GM12875 (cell line): ENCODE results near the gene NXPE4.
"Not testable (repeated sequence)": the region's sequence is repeated elsewhere in the genome, so short reads cannot be mapped to it uniquely, and the experiment has no call there.

ENCODE experiments used
- H3K4me3 ChIP-seq: one replicate; pipeline ENCODE4 v1.5.1; 2011; ENCODE audit warnings: low read depth, low read length, control low read depth
- TF ChIP-seq, protein P1 (sequence below): IDR thresholded peaks from 2 replicates; pipeline ENCODE4 v1.5.1; 2011; ENCODE audit warnings: low read depth, mild to moderate bottlenecking, control low read depth, inconsistent platforms, low read length, moderate library complexity, borderline replicate concordance; ENCODE audit not compliant: insufficient read depth

Gene NXPE4

DNA sequence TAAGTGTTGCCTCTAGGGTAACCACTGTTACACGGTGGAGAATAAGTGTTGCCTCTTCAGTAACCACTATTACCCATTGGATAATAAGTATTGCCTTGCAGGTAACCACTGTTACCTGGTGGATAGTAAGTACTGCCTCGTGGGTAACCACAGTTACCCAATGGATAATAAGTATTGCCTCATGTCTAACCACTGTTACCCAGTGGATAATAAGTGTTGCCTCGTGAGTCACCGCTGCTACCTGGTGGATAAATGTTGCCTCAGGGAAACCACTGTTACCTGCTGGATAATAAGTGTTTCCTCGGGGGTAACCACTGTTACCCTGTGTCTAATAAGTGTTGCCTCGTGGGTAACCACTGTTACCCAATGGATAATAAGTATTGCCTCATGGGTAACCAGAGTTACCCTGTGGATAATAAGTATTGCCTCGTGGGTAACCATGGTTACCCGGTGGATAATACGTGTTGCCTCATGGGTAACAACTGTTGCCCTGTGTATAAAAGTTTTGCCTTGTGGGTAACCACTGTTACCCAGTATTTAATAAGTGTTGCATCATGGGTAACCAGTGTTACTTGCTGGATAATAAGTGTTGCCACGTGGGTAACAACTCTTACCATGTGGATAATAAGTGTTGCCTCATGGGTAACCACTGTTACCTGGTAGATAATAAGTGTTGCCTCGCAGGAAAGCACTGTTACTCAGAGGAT lies 12.3 kb upstream of the NXPE4 start:
- TF ChIP-seq, protein P1, sequence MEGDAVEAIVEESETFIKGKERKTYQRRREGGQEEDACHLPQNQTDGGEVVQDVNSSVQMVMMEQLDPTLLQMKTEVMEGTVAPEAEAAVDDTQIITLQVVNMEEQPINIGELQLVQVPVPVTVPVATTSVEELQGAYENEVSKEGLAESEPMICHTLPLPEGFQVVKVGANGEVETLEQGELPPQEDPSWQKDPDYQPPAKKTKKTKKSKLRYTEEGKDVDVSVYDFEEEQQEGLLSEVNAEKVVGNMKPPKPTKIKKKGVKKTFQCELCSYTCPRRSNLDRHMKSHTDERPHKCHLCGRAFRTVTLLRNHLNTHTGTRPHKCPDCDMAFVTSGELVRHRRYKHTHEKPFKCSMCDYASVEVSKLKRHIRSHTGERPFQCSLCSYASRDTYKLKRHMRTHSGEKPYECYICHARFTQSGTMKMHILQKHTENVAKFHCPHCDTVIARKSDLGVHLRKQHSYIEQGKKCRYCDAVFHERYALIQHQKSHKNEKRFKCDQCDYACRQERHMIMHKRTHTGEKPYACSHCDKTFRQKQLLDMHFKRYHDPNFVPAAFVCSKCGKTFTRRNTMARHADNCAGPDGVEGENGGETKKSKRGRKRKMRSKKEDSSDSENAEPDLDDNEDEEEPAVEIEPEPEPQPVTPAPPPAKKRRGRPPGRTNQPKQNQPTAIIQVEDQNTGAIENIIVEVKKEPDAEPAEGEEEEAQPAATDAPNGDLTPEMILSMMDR, result no peak
- H3K4me3 ChIP-seq, result no peak overlapping the region

DNA sequence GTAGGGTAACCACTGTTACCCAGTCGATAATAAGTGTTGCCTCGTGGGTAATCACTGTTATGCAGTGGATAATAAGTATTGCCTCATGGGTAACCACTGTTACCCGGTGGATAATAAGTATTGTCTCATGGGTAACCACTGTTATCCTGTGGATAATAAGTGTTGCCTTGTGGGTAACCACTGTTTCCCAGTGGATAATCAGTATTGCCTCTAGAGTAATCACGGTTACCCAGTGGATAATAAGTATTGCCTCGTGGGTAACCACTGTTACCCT lies 11.2 kb upstream of the NXPE4 start:
- not testable (repeated sequence) for H3K4me3 ChIP-seq

DNA sequence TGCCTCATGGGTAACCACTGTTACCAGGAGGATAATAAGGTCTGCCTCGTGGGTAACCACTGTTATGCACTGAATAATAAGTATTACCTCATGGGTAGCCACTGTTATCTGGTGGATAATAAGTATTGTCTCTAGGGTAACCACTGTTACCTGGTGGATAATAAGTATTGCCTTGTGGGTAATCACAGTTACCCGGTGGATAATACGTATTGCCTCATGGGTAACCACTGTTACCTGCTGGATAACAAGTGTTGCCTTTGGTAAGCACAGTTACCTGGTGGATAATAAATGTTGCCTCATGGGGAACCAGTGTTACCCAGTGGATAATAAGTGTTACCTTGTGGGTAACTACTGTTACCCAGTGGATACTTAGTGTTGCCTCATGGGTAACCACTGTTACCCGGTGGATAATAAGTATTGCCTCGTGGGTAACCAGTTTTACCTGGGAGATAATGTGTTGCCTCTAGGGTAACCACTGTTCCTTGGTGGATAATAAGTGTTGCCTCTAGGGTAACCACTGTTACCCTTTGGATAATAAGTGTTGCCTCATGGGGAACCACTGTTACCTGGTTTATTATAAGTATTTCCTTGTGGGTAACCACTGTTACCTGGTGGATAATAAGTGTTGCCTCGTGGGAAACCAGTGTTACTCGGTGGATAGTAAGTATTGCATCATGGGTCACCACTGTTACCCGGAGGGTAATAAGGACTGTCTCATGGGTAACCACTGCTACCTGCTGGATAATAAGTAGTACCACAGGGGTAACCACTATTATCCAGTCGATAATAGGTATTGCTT lies 10.6 kb upstream of the NXPE4 start:
- TF ChIP-seq, protein P1, result no peak
- no peak overlapping the region for H3K4me3 ChIP-seq

DNA sequence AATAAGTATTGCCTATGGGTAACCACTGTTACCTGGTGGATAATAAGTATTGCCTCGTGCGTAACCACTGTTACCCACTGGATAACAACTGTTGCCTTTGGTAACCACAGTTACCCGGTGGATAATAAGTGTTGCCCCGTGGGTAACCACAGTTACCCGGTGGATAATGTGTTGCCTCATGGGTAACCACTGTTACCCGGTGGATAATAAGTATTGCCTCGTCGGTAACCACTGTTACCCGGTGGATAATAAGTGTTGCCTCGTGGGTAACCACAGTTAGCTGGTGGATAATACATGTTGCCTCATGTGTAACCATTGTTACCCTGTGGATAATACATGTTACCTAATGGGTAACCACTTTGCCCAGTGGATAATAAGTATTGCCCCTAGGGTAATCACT lies 9.8 kb upstream of the NXPE4 start:
- TF ChIP-seq, protein P1, result no peak
- H3K4me3 ChIP-seq, result no peak overlapping the region

DNA sequence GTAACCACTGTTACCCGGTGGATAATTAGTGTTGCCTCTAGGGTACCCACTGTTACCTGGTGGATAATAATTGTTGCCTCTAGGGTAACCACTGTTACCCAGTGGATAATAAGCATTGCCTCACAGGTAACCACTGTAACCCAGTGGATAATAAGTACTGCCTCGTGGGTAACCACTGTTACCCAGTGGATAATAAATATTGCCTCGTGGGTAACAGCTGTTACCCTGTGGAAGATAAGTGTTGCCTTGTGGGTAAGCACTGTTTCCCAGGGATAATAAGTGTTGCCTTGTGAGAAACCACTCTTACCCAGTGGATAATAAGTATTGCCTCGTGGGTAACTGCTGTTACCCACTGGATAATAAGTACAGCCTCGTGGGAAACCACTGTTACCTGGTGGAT lies 9.3 kb upstream of the NXPE4 start:
- H3K4me3 ChIP-seq, result no peak overlapping the region
- TF ChIP-seq, protein P1, result no peak

DNA sequence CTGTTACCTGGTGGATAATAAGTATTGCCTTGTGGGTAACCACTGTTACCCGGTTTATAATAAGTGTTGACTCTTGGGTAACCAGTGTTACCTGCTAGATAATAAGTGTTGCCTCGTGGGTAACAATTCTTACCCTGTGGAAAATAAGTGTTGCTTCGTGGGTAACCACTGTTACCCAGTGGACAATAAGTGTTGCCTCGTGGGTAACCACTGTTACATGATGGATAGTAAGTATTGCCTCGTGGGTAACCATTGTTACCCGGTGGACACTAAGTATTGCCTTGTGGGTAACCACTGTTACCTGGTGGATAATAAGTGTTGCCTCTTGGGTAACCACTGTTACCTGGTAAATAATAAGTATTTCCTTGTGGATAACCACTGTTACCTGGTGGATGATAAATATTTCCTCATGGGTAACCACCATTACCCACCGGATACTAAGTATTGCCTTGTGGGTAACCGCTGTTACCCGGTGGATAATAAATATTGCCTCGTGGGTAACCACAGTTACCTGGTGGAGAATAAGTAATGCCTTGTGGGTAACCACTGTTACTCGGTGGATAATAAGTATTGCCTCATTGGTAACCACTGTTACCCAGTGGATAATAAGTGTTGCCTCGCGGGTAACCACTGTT lies 8.7 kb upstream of the NXPE4 start:
- TF ChIP-seq, protein P1, result no peak
- no peak overlapping the region for H3K4me3 ChIP-seq

DNA sequence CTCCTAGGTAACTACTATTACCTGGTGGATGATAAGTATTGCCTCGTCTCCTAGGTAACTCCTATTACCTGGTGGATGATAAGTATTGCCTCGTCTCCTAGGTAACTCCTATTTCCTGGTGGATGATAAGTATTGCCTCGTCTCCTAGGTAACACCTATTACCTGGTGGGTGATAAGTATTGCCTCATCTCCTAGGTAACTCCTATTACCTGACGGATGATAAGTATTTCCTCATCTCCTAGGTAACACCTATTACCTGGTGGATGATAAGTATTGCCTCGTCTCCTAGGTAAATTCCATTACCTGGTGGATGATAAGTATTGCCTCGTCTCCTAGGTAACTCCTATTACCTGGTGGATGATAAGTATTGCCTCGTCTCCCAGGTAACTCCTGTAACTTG lies 7.6 kb upstream of the NXPE4 start:
- H3K4me3 ChIP-seq, result not testable (repeated sequence)

DNA sequence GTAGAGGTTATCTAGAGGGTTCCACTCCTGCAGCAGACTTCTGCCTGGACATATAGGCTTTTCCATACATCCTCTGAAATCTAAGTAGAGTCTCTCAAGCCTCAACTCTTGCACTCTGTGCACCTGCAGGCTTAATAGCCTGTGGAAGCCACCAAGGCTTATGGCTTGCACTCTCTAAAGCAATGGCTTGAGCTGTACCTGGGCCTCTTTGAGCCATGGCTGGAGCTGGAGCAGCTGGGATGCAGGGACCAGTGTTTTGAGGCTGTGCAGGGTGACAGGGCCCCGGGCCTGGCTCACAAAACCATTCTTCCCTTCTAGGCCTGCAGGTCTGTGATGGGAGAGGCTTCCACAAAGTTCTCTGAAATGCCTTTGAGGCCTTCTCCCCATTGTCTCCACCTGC lies 2.9 kb upstream of the NXPE4 start:
- no peak overlapping the region for H3K4me3 ChIP-seq
- TF ChIP-seq, protein P1, result no peak
